Measurements from ENCODE around the gene TARBP2. TPM values are rescaled to one million over a fixed set of nuclear protein-coding genes. Genes with fewer than 3 reads are reported as not detected.

Gene TARBP2
- total RNA-seq, 4 donors from 2014 or later = 25.5 to 42.0 (median 28.6) TPM

DNA sequence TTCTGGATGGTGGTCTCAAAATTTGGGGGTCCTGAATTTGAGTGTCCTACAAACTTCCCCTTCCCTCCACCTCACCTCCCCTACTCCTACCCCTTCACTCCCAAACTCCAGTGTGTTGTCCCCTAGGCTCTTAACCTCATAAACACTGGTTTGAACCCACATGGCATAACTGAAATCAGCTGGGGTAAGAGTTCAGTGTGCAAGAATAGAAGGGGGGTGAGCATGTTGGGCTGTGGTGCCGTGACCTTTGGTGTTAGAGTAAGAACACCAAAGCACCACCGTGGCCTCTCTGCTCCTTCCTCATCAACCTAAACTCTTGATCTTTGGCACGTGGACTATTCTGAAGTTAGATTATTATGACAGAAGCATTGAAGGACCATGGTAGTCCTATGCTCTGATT lies 38.1 kb upstream of the TARBP2 start:
- WGBS = 80% methylated on average over 3 of the region's 3 CpGs
- no peak overlapping the region for H3K27ac ChIP-seq
- peaks cover 14% of the 10 kb centered on the region for H3K4me1 ChIP-seq
- H3K9me3 ChIP-seq = no peaks in the 10 kb centered on the region
- H3K27me3 ChIP-seq = no peaks in the 10 kb centered on the region
- H3K36me3 ChIP-seq = peaks cover 100% of the 10 kb centered on the region
- no peak overlapping the region for H3K4me3 ChIP-seq
- no peak for TF ChIP-seq POLR2A (IDR thresholded peaks at IDR 0.05)
- DNase-seq (ENCODE audit: low spot score in 2 of 2) = no peak

DNA sequence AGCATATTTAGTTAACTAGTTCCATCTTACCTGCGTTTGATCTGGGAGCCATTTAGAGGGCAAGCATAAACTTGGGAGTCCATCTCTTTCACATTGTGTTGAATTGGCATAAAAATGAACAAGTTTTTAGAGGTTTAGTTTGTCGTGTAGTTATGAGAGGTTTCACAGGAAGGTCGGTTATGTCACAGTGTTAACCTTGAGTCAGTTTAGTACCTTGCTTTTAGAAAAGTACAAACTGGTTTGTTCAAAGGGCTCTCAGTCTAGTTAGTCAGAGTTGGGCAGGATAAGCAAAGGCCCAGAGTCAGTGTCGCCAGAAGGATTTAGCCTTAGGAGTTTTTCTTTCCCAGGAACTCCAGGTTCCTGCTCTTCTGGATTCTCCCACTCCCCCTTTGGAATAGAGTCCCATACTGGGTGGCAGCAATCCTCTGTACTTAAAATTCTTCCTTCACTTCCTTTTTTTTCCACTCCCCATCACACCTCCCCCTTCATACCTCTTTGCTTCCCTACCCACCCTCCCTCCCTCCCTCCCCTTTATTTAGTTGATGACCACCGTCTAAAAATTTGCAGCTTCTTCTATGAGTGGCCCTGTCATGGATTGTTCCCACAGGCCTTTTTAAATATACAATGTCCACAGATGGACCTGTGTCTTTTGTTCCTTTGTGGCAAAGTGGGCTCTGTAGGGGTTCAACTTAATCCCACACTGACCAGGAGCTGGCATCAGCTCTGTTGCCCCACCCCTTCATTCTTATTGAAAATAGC lies 37.1 kb upstream of the TARBP2 start:
- peaks cover 100% of the 10 kb centered on the region for H3K36me3 ChIP-seq
- H3K4me1 ChIP-seq = peaks cover 14% of the 10 kb centered on the region
- no peak overlapping the region for H3K27ac ChIP-seq
- H3K4me3 ChIP-seq = no peak overlapping the region
- DNase-seq (ENCODE audit: low spot score in 2 of 2) = no peak
- 65% methylated on average over 5 of the region's 5 CpGs for WGBS
- TF ChIP-seq EP300 (IDR thresholded peaks at IDR 0.05) (no peak), POLR2A (IDR thresholded peaks at IDR 0.05) (no peak), CTCF (IDR thresholded peaks at IDR 0.05) (no peak), POLR2AphosphoS5 (IDR thresholded peaks at IDR 0.05) (no peak)
- no peaks in the 10 kb centered on the region for H3K27me3 ChIP-seq
- no peaks in the 10 kb centered on the region for H3K9me3 ChIP-seq

DNA sequence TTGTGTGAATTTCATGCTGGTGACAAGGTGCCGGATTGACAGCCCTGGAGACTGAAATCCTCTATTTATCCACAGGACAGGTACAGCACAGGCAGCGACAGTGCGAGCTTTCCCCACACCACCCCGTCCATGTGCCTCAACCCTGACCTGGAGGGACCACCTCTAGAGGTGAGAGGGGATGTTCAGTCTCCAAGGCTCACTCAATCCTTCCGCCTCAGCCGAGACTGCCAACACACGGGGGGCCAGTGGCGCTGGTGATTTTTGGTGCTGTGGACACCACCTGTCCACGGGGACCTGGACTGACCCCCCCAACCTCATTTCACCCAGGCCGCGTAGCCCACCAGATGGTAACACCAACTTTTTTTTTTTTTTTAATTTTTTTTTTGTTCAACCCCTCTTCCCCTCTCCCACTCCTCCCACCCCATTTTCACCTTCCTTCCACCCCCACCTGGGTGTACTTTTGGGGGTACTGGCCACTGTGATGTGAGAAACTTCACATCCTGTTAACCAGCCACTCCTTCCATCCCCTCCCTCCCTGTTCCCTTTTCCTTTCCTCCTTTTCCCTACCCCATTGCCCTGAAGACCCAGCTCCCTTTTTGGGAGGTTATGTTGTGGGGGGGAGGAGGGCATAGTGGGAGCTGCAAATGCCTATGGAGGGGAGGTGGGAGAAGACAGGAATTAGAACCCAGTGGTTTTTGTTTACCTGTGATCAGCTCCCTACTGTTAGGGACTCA lies 36.2 kb upstream of the TARBP2 start:
- no peak for TF ChIP-seq POLR2A (IDR thresholded peaks at IDR 0.05)
- TF ChIP-seq CTCF (IDR thresholded peaks at IDR 0.05) = no peak
- TF ChIP-seq POLR2AphosphoS5 (IDR thresholded peaks at IDR 0.05) = no peak
- no peak for TF ChIP-seq EP300 (IDR thresholded peaks at IDR 0.05)
- H3K4me3 ChIP-seq = no peak overlapping the region
- H3K27me3 ChIP-seq = no peaks in the 10 kb centered on the region
- no peak overlapping the region for H3K27ac ChIP-seq
- H3K9me3 ChIP-seq = no peaks in the 10 kb centered on the region
- H3K4me1 ChIP-seq = peaks cover 14% of the 10 kb centered on the region
- peaks cover 100% of the 10 kb centered on the region for H3K36me3 ChIP-seq
- no peak for DNase-seq (ENCODE audit: low spot score in 2 of 2)
- 93% methylated on average over 11 of the region's 11 CpGs for WGBS

DNA sequence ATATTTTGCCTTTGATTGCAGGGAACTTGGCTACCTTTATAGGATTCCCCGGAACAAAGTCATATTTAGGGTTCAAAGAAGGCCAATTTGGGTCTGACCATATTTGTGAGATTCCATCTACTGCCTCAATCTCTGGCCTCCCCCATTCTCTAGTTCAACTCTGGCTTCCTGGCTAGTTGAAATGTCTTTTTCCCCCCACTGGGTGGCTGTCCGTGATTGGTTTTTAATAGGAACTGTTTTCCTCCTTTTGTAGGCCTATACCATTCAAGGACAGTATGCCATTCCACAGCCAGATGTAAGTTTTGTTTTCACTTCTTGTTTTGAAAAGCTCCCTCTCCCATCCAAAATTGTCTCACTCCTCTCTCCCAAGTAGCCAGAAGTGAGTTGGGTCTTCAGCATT lies 35.4 kb upstream of the TARBP2 start:
- WGBS = 65% methylated on average over 2 of the region's 2 CpGs
- H3K36me3 ChIP-seq = peaks cover 100% of the 10 kb centered on the region
- TF ChIP-seq CTCF (IDR thresholded peaks at IDR 0.05) (no peak), POLR2AphosphoS5 (IDR thresholded peaks at IDR 0.05) (no peak), EP300 (IDR thresholded peaks at IDR 0.05) (no peak), POLR2A (IDR thresholded peaks at IDR 0.05) (no peak)

DNA sequence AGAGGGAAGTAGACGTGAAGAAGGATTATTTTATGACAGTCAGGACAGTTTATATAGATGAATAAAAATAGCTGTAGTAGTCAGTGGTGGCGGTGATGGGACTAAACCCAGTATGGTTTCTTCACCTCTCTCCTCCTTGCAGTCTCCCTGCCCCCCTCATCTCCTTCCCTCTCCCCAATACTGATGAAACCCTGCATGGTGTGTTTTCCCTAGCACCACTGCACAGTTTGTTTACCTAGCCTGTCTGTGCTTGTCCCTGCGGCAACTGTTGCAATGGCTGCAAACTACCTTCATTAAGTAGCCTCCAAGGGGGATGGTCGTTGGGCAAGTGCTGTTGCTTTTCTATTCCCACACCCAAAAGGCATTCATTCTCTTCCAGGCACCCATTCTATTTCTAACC lies 34.4 kb upstream of the TARBP2 start:
- no peak for DNase-seq (ENCODE audit: low spot score in 2 of 2)
- Histone ChIP-seq H3K4me3 (no peak overlapping the region), H3K36me3 (peaks cover 100% of the 10 kb centered on the region), H3K27ac (no peak overlapping the region), H3K27me3 (no peaks in the 10 kb centered on the region), H3K9me3 (no peaks in the 10 kb centered on the region), H3K4me1 (peaks cover 17% of the 10 kb centered on the region)
- WGBS = 73% methylated on average over 4 of the region's 4 CpGs
- TF ChIP-seq CTCF (IDR thresholded peaks at IDR 0.05) = no peak
- no peak for TF ChIP-seq POLR2AphosphoS5 (IDR thresholded peaks at IDR 0.05)
- TF ChIP-seq POLR2A (IDR thresholded peaks at IDR 0.05) = no peak
- TF ChIP-seq EP300 (IDR thresholded peaks at IDR 0.05) = no peak

More for the DNA sequence above, 35.4 kb upstream of the TARBP2 start:
- peaks cover 14% of the 10 kb centered on the region for H3K4me1 ChIP-seq
- no peak overlapping the region for H3K27ac ChIP-seq
- no peak overlapping the region for H3K4me3 ChIP-seq
- H3K9me3 ChIP-seq = no peaks in the 10 kb centered on the region
- H3K27me3 ChIP-seq = no peaks in the 10 kb centered on the region
- DNase-seq (ENCODE audit: low spot score in 2 of 2) = no peak
